HEK293T (cell line): Measurements from ENCODE around the gene SPRYD3.
"Not testable (repeated sequence)": the region's sequence is repeated elsewhere in the genome, so short reads cannot be mapped to it uniquely, and the experiment has no call there.

ENCODE experiments used
- CTCF ChIA-PET: fragments of 350-600 bp; formaldehyde crosslinking; extraction: SDS; loops from one replicate; lab custom pipeline; 2021; ENCODE audit warnings: antibody characterized with exemption, inconsistent platforms; lab: Yijun Ruan, JAX
- POLR2A ChIA-PET: fragments of 350-600 bp; formaldehyde crosslinking; extraction: SDS; loops from one replicate; lab custom pipeline; 2020; ENCODE audit warnings: antibody characterized with exemption, inconsistent platforms; lab: Yijun Ruan, JAX
- DNase-seq: peaks from one replicate; pipeline ENCODE4 v3.0.0; 2012; ENCODE audit warnings: mixed read lengths; ENCODE audit errors: extremely low spot score
- BHLHE40 ChIP-seq: fragments of 450-650 bp; IDR thresholded peaks from 2 replicates; pipeline ENCODE4 v1.6.1; 2016; ENCODE audit warnings: mild to moderate bottlenecking, moderate library complexity, borderline replicate concordance
- CTBP1 ChIP-seq: fragments of 450-650 bp; IDR thresholded peaks from 2 replicates; pipeline ENCODE4 v1.6.1; 2016; ENCODE audit warnings: borderline replicate concordance
- ELF4 ChIP-seq: fragments of 450-650 bp; IDR thresholded peaks from 2 replicates; pipeline ENCODE4 v1.6.1; 2017; ENCODE audit warnings: antibody characterized with exemption
- FOXA1 ChIP-seq: fragments of 450-650 bp; IDR thresholded peaks from 2 replicates; pipeline ENCODE4 v1.6.1; 2016; ENCODE audit warnings: mild to moderate bottlenecking
- FOXM1 ChIP-seq: fragments of 450-650 bp; IDR thresholded peaks from 2 replicates; pipeline ENCODE4 v1.6.1; 2017; ENCODE audit warnings: mild to moderate bottlenecking, borderline replicate concordance
- HDGF ChIP-seq: fragments of 450-650 bp; IDR thresholded peaks from 2 replicates; pipeline ENCODE4 v1.6.1; 2017; ENCODE audit warnings: antibody characterized with exemption, borderline replicate concordance
- L3MBTL2 ChIP-seq: fragments of 450-650 bp; conservative IDR thresholded peaks from 2 replicates; pipeline ENCODE4 v1.6.1; 2016; ENCODE audit warnings: mild to moderate bottlenecking
- LEF1 ChIP-seq: fragments of 450-650 bp; IDR thresholded peaks from 2 replicates; pipeline ENCODE4 v1.6.1; 2017; ENCODE audit warnings: mild to moderate bottlenecking, borderline replicate concordance
- NFRKB ChIP-seq: fragments of 450-650 bp; IDR thresholded peaks from 2 replicates; pipeline ENCODE4 v1.6.1; 2016; ENCODE audit warnings: mild to moderate bottlenecking, moderate library complexity
- PKNOX1 ChIP-seq: fragments of 450-650 bp; IDR thresholded peaks from 2 replicates; pipeline ENCODE4 v1.6.1; 2016
- SP1 ChIP-seq: fragments of 450-650 bp; IDR thresholded peaks from 2 replicates; pipeline ENCODE4 v1.6.1; 2017
- SUZ12 ChIP-seq: fragments of 450-650 bp; IDR thresholded peaks from 2 replicates; pipeline ENCODE4 v1.6.1; 2016; ENCODE audit warnings: mild to moderate bottlenecking
- ZNF384 ChIP-seq: fragments of 450-650 bp; IDR thresholded peaks from 2 replicates; pipeline ENCODE4 v1.6.1; 2016

The SPRYD3 gene

GRCh38 chr12:53031616-53032015, 47.6 kb downstream of the SPRYD3 start:
- CTCF ChIA-PET = interaction anchor here (1.0 kb wide), 1 partner anchor 8 kb away, joined by 3 read pairs; no protein-coding TSS in a partner anchor
- POLR2A ChIA-PET = interaction anchor here (1.4 kb wide), 1 partner anchor 26 kb away, joined by 6 read pairs; the partner anchor contains the start of gene EIF4B
- TF ChIP-seq L3MBTL2 (no peak), CTBP1 (no peak), SUZ12 (no peak), PKNOX1 (no peak), FOXM1 (no peak), ELF4 (no peak), NFRKB (no peak), ZNF384 (no peak), SP1 (no peak), LEF1 (no peak), FOXA1 (no peak), BHLHE40 (no peak)
- DNase-seq = no peak

GRCh38 chr12:53027014-53027413, 52.2 kb downstream of the SPRYD3 start:
- DNase-seq = not testable (repeated sequence)
- POLR2A ChIA-PET = interaction anchor here (1.0 kb wide), 1 partner anchor 21 kb away, joined by 3 read pairs; the partner anchor contains the start of gene EIF4B
- CTCF ChIA-PET = interaction anchor here (1.0 kb wide), 1 partner anchor 71 kb away, joined by 3 read pairs; no protein-coding TSS in a partner anchor

- POLR2A ChIA-PET = no interaction called here
- DNase-seq = no peak
- TF ChIP-seq BHLHE40 (no peak), LEF1 (no peak), ZNF384 (no peak)
- CTCF ChIA-PET = no interaction called here
These were observed 53.9 kb downstream of the SPRYD3 start for GRCh38 chr12:53025250-53025649.

GRCh38 chr12:53014709-53015108, 64.5 kb downstream of the SPRYD3 start:
- TF ChIP-seq SUZ12 = no peak
- no peak for TF ChIP-seq HDGF
- ChIA-PET POLR2A (no interaction called here), CTCF (no interaction called here)
- DNase-seq = no peak
